Right kidney (tissue), 1 donor: Measurements from ENCODE around the gene GSTM3.
"Not testable (repeated sequence)": the region's sequence is repeated elsewhere in the genome, so short reads cannot be mapped to it uniquely, and the experiment has no call there.

Experiments used
- DNase-seq: peaks from one replicate; pipeline ENCODE4 v3.0.0-alpha.2; 2016

Gene GSTM3

GRCh38 chr1:109702940-109703339 lies 37.9 kb downstream of the GSTM3 start:
- DNase-seq: not testable (repeated sequence)

- DNase-seq: not testable (repeated sequence)
Measured at GRCh38 chr1:109697861-109698260, 43.0 kb downstream of the GSTM3 start.

GRCh38 chr1:109697066-109697465 lies 43.8 kb downstream of the GSTM3 start:
- no peak for DNase-seq

GRCh38 chr1:109695138-109695537 lies 45.7 kb downstream of the GSTM3 start:
- not testable (repeated sequence) for DNase-seq

GRCh38 chr1:109694400-109694799 lies 46.4 kb downstream of the GSTM3 start:
- not testable (repeated sequence) for DNase-seq

GRCh38 chr1:109691759-109692158 lies 49.1 kb downstream of the GSTM3 start:
- no peak for DNase-seq

- DNase-seq: no peak
Measured at GRCh38 chr1:109689844-109690405, 50.9 kb downstream of the GSTM3 start.

GRCh38 chr1:109687641-109688499 lies 53.0 kb downstream of the GSTM3 start, which contains the start of gene GSTM1:
Gene GSTM1 (plus strand): TSS chr1:109687817. CDS start chr1:109687874, 57 bp downstream.
- peak; percentile 80 for DNase-seq

GRCh38 chr1:109687109-109687508 lies 53.7 kb downstream of the GSTM3 start:
- DNase-seq: not testable (repeated sequence)

- not testable (repeated sequence) for DNase-seq
Measured at GRCh38 chr1:109685890-109686289, 54.9 kb downstream of the GSTM3 start.

- not testable (repeated sequence) for DNase-seq
Measured at GRCh38 chr1:109685399-109685798, 55.4 kb downstream of the GSTM3 start.

GRCh38 chr1:109684777-109685176 lies 56.1 kb downstream of the GSTM3 start:
- not testable (repeated sequence) for DNase-seq
